Prostate gland (tissue), 2 donors: ENCODE data around the gene GPR137B. TPM values are rescaled to one million over a fixed set of nuclear protein-coding genes. Genes with fewer than 3 reads are reported as not detected.

Experiments
- DNase-seq: peaks from one replicate; pipeline ENCODE4 v3.0.0-alpha.2; 2019; ENCODE audit warnings: low spot score
- H3K27ac ChIP-seq, 2 donors: fragments of 200-600 bp; sonication (generic); 2 replicates each; pipeline ENCODE4 v1.5.1; 2017 to 2019
- H3K27me3 ChIP-seq: fragments of 200-600 bp; sonication (generic); replicated peaks from 2 replicates; pipeline ENCODE4 v1.5.1; 2019; ENCODE audit not compliant: insufficient read depth
- H3K36me3 ChIP-seq, 2 donors: fragments of 200-600 bp; sonication (generic); 1 replicate in 1 of 2; 2 replicates in 1 of 2; pipeline versions ENCODE4 v1.5.1 to v1.8.1; 2017 to 2019
- H3K4me1 ChIP-seq: fragments of 200-600 bp; sonication (generic); replicated peaks from 2 replicates; pipeline ENCODE4 v1.5.1; 2019
- H3K4me3 ChIP-seq, 2 donors: fragments of 200-600 bp; sonication (generic); 2 replicates each; pipeline ENCODE4 v1.5.1; 2017 to 2019
- H3K9me3 ChIP-seq: fragments of 200-600 bp; sonication (generic); 2 replicates; pipeline ENCODE4 v1.5.1; 2017
- POLR2A ChIP-seq: fragments of 450-650 bp; IDR thresholded peaks from one replicate; pipeline ENCODE4 v1.6.1; 2016; ENCODE audit warnings: antibody characterized with exemption, mild to moderate bottlenecking
- POLR2AphosphoS5 ChIP-seq: sonication (generic); formaldehyde crosslinking; IDR thresholded peaks from one replicate; pipeline ENCODE4 v1.6.1; 2017; ENCODE audit warnings: antibody characterized with exemption
- WGBS: methylation state at CpG from one replicate; pipeline ENCODE4 v1.1.5; 2018; 5-methylcytosine and 5-hydroxymethylcytosine counted together
- intact Hi-C: fragments of 100-400 bp; cut with DNase I; formaldehyde crosslinking; loops from one replicate; pipeline ENCODE4 v1.14.2; 2022
- total RNA-seq, 2 donors: library from RNA; depleted of rRNA; stranded (reverse); fragments of >200 nt; gene quantifications; one replicate each; pipeline ENCODE4 v1.1.0, GENCODE V29; 2016
- TF ChIP-seq, protein P1 (sequence below), 4 experiments: fragments of 200-600 bp in 2 of 4; fragments of 450-650 bp in 2 of 4; sonication (generic) in 2 of 4; IDR thresholded peaks; 1 replicate in 3 of 4; 2 replicates in 1 of 4; pipeline ENCODE4 v1.5.1; 2016 to 2019; ENCODE audit warnings: antibody characterized with exemption in 4 of 4, mild to moderate bottlenecking in 2 of 4, moderate library complexity in 2 of 4

GPR137B gene
- total RNA-seq, 2 donors from 2014 or later: 9.1 to 33.7 TPM

- Histone ChIP-seq H3K4me1 (no peaks in the 10 kb centered on the region), H3K4me3 (no peak overlapping the region), H3K36me3 (no peaks in the 10 kb centered on the region), H3K27me3 (no peaks in the 10 kb centered on the region), H3K27ac (no peak overlapping the region), H3K9me3 (no peaks in the 10 kb centered on the region)
- intact Hi-C loops: no loop called here
- WGBS: 96% methylated on average over 2 of the region's 2 CpGs
- no peak for DNase-seq
- no peak for TF ChIP-seq POLR2A
- TF ChIP-seq, protein P1, sequence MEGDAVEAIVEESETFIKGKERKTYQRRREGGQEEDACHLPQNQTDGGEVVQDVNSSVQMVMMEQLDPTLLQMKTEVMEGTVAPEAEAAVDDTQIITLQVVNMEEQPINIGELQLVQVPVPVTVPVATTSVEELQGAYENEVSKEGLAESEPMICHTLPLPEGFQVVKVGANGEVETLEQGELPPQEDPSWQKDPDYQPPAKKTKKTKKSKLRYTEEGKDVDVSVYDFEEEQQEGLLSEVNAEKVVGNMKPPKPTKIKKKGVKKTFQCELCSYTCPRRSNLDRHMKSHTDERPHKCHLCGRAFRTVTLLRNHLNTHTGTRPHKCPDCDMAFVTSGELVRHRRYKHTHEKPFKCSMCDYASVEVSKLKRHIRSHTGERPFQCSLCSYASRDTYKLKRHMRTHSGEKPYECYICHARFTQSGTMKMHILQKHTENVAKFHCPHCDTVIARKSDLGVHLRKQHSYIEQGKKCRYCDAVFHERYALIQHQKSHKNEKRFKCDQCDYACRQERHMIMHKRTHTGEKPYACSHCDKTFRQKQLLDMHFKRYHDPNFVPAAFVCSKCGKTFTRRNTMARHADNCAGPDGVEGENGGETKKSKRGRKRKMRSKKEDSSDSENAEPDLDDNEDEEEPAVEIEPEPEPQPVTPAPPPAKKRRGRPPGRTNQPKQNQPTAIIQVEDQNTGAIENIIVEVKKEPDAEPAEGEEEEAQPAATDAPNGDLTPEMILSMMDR (IDR thresholded peaks at IDR 0.05): no peak
- no peak for TF ChIP-seq POLR2AphosphoS5
Observed at GRCh38 chr1:236193184-236193583, 50.8 kb downstream of the GPR137B start.

GRCh38 chr1:236200925-236201324 is 58.6 kb downstream of the GPR137B start:
- Histone ChIP-seq H3K4me3 (no peak overlapping the region), H3K4me1 (no peaks in the 10 kb centered on the region), H3K27me3 (no peaks in the 10 kb centered on the region), H3K27ac (no peak overlapping the region), H3K36me3 (no peaks in the 10 kb centered on the region), H3K9me3 (no peaks in the 10 kb centered on the region)
- DNase-seq: no peak
- TF ChIP-seq POLR2A: no peak
- intact Hi-C loops: no loop called here

DNA sequence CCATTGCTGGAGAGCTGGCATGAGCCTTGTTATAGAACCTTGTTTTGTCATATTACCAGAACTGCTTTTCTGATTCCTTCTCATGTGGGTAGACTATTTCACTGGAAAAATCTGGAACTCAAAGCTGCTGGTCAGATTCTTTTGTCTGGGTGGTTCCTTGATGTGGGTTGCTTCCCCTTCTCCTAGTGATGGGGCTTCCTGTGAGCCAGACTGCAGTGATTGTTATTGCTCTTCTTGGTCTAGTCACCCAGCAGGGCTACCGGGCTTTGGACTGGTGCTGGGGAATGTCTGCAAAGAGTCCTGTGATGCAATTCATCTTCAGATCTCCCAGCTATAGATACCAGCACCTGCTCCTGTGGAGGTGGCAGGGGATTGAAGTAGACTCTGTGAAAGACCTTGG is 59.4 kb downstream of the GPR137B start:
- TF ChIP-seq POLR2A (no peak), POLR2AphosphoS5 (no peak)
- TF ChIP-seq, protein P1 (IDR thresholded peaks at IDR 0.05): no peak
- WGBS: 100% methylated on average over 1 of the region's 1 CpG
- no peaks in the 10 kb centered on the region for H3K9me3 ChIP-seq

DNA sequence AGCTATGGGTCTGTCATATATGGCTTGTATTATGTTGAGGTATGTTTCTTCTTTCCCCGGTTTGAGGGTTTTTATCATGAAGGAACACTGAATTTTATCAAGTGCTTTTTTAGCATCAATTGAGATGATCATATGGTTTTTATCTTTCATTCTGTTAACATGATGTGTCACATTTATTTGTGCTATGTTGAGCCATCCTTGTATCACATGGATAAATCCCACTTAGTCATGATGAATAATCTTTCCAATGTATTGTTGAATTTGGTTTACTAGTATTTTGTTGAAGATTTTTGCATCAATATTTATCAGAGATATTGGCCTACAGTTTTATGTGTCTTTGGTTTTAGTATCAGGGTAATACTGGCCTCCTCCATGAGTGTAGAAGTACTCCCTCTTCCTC is 61.7 kb downstream of the GPR137B start:
- H3K27me3 ChIP-seq: no peaks in the 10 kb centered on the region
- H3K9me3 ChIP-seq: no peaks in the 10 kb centered on the region
- TF ChIP-seq POLR2A (no peak), POLR2AphosphoS5 (no peak)
- TF ChIP-seq, protein P1 (IDR thresholded peaks at IDR 0.05): no peak
- no peaks in the 10 kb centered on the region for H3K36me3 ChIP-seq
- H3K27ac ChIP-seq: no peak overlapping the region
- WGBS: 90% methylated on average over 1 of the region's 1 CpG
- no peak for DNase-seq
- intact Hi-C loops: no loop called here
- H3K4me3 ChIP-seq: no peak overlapping the region
- no peaks in the 10 kb centered on the region for H3K4me1 ChIP-seq

More for the DNA sequence above, 59.4 kb downstream of the GPR137B start:
- intact Hi-C loops: no loop called here
- no peaks in the 10 kb centered on the region for H3K27me3 ChIP-seq
- no peak overlapping the region for H3K27ac ChIP-seq
- no peaks in the 10 kb centered on the region for H3K4me1 ChIP-seq
- no peak for DNase-seq
- no peak overlapping the region for H3K4me3 ChIP-seq
- H3K36me3 ChIP-seq: no peaks in the 10 kb centered on the region

DNA sequence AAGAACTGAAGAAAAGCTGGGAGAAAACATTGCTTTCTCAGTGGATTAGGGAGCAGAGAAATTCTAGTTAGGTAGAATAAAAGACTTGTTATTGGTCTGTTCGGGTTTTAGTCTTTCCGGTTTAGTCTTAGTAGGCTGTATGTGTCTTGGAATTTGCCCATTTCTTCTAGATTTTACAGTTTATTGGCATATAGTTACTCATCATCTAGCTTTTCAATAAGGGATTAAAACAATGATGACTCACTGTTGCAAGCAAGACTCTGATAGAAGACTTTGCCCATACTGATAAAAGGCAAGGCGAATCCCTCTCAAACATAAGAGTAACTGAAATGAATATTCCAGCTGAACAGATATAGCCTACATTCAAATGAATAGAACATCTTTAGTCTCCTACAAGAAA is 62.3 kb downstream of the GPR137B start:
- intact Hi-C loops: no loop called here
- 98% methylated on average over 3 of the region's 3 CpGs for WGBS

More for the DNA sequence above, 62.3 kb downstream of the GPR137B start:
- DNase-seq: no peak
- no peaks in the 10 kb centered on the region for H3K4me1 ChIP-seq
- TF ChIP-seq, protein P1 (IDR thresholded peaks at IDR 0.05): no peak
- no peak for TF ChIP-seq POLR2AphosphoS5
- TF ChIP-seq POLR2A: no peak
- H3K36me3 ChIP-seq: no peaks in the 10 kb centered on the region
- no peaks in the 10 kb centered on the region for H3K9me3 ChIP-seq
- no peak overlapping the region for H3K27ac ChIP-seq
- H3K4me3 ChIP-seq: no peak overlapping the region
- no peaks in the 10 kb centered on the region for H3K27me3 ChIP-seq
